ENCODE data around the gene ARHGAP10.

ARHGAP10 gene

DNA sequence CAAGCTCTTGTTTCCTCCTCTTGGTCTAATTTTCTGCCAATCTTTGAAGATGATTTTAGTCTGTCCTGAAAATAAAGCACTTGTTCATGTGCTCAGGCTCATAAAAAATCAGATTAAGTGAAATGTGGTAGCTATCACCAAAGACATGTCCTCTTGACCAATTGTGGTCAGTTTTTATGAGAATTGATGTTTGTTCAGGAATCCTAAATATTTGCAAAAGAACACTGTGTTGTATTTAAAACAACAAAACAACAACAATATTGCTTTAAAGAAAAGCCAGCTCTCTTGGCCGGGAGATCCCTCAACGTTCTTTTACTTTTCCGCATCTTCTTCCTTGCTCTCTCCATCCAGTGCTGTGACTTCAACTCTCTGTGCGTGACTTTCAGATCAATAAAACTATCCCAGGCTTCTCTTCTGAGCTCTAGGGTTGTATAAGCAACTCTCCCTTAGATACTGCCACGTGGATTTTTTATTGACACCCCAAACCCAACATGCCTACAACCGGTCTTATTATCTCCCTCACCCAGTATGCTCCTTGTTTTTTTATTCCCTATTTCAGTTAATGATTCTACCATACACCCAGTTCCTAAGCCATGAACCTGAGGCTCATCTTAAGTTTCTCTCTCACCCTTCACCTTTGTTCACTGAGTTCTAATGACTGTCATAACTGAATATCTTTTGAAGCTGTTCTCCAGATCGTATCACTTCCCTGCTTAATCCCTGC, 309.9 kb downstream of the ARHGAP10 start:
- no peaks in the 10 kb centered on the region for H3K27me3 Mint-ChIP-seq (ENCODE audit: low read depth, poor library complexity)
- TF ChIP-seq, protein P1, sequence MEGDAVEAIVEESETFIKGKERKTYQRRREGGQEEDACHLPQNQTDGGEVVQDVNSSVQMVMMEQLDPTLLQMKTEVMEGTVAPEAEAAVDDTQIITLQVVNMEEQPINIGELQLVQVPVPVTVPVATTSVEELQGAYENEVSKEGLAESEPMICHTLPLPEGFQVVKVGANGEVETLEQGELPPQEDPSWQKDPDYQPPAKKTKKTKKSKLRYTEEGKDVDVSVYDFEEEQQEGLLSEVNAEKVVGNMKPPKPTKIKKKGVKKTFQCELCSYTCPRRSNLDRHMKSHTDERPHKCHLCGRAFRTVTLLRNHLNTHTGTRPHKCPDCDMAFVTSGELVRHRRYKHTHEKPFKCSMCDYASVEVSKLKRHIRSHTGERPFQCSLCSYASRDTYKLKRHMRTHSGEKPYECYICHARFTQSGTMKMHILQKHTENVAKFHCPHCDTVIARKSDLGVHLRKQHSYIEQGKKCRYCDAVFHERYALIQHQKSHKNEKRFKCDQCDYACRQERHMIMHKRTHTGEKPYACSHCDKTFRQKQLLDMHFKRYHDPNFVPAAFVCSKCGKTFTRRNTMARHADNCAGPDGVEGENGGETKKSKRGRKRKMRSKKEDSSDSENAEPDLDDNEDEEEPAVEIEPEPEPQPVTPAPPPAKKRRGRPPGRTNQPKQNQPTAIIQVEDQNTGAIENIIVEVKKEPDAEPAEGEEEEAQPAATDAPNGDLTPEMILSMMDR (IDR thresholded peaks at IDR 0.05), result no peak
- peaks cover 17% of the 10 kb centered on the region for H3K4me1 Mint-ChIP-seq
- no peak overlapping the region for H3K27ac Mint-ChIP-seq
- peaks cover under 1% of the 10 kb centered on the region for H3K36me3 Mint-ChIP-seq (ENCODE audit: low read depth)
- no peak overlapping the region for H3K4me3 Mint-ChIP-seq
- H3K9me3 Mint-ChIP-seq, result no peaks in the 10 kb centered on the region
- no peak for DNase-seq

DNA sequence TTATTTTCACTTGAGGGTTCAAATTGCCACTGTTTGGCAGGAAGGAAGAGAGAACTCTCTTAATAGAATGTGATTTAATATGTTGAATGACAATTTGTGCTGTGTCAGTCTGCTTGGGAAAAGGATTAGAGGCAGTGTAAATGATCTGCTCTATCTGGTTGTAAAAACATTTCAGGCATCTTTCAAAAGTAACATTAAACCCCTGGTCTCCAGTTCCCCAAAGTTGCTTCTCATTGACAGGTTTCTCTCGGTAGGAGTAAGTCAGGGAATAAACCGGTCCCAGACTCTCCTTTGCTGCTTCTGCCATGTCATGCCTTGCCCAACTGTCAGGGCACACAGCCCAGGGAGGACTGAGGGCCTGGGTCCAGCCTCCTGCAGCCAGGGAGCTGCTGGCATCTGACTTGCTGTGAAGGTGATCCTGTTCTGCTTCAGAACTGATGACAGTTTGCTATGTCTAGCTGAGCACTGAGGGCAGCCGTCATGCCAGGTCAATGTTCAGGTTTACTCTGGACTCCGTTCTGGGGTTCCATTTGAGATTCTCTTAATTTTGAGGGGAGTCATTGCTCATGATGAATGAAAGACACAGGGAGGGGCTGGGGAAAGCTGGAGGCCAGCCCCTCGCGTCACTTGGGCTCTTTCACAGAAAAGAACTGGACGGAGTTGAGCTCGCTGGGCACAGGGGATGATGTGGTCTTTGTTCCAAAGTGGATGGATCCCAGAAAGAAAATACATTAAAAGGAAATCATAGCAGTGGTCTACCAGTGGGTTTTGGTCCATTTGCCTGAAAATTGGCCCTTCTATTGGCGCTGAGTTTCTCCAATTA, 312.4 kb downstream of the ARHGAP10 start:
- peaks cover 25% of the 10 kb centered on the region for H3K36me3 Mint-ChIP-seq (ENCODE audit: low read depth)
- no peak for DNase-seq
- no peaks in the 10 kb centered on the region for H3K27me3 Mint-ChIP-seq (ENCODE audit: low read depth, poor library complexity)
- peaks cover 25% of the 10 kb centered on the region for H3K4me1 Mint-ChIP-seq
- H3K4me3 Mint-ChIP-seq, result no peak overlapping the region
- H3K27ac Mint-ChIP-seq, result peak overlapping the region; percentile 98
- TF ChIP-seq, protein P1 (IDR thresholded peaks at IDR 0.05), result no peak
- no peaks in the 10 kb centered on the region for H3K9me3 Mint-ChIP-seq

DNA sequence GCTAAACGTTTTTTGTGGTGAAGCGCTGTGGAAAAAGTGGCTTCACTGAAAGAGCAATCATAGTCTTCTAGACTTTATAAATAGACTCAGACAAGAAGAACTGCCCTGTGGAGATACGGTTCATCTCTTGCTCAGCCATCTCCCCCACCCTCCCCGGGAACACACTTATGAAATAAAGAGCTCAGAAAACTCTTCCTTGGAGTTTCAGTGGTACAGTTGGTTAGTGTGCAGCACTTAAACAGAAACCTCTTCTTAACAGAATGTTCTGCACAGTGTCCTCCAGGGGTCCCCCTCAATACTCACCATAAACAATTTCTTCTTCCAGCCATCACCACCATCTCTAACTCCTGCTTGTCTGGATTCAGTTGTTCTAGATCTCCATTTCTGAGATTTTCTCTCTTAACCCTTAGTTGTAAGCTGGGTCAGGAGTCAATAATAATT, 313.0 kb downstream of the ARHGAP10 start:
- Mint-ChIP-seq H3K9me3 (no peaks in the 10 kb centered on the region), H3K27ac (peak overlapping the region; percentile 98), H3K4me3 (no peak overlapping the region), H3K36me3 (ENCODE audit: low read depth) (peaks cover 27% of the 10 kb centered on the region), H3K4me1 (peaks cover 25% of the 10 kb centered on the region), H3K27me3 (ENCODE audit: low read depth, poor library complexity) (no peaks in the 10 kb centered on the region)
- TF ChIP-seq, protein P1 (IDR thresholded peaks at IDR 0.05), result no peak
- DNase-seq, result no peak

DNA sequence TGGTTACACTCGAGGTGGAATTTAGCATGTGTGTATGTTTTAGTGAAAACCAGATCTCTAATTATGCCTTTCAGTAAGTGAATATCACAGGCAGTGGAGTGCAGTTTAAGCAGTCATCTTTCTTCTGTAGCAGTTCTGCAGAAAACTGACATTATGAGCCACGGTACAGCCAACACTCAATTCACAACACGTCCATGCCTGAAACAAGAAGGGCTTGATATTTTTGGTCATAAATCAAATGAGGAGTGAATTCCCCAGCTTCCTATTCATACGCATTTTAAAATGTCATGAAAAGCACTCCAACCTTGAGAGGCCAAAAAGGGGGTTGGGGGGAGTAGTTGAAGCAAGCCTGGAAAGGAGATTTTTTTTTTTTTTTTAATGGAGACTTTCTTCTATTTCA, 316.7 kb downstream of the ARHGAP10 start:
- DNase-seq, result no peak
- H3K27ac Mint-ChIP-seq, result no peak overlapping the region
- peaks cover 34% of the 10 kb centered on the region for H3K36me3 Mint-ChIP-seq (ENCODE audit: low read depth)
- peaks cover 2% of the 10 kb centered on the region for H3K27me3 Mint-ChIP-seq (ENCODE audit: low read depth, poor library complexity)
- peaks cover 6% of the 10 kb centered on the region for H3K9me3 Mint-ChIP-seq
- TF ChIP-seq, protein P1 (IDR thresholded peaks at IDR 0.05), result no peak
- peaks cover 54% of the 10 kb centered on the region for H3K4me1 Mint-ChIP-seq
- H3K4me3 Mint-ChIP-seq, result no peak overlapping the region

DNA sequence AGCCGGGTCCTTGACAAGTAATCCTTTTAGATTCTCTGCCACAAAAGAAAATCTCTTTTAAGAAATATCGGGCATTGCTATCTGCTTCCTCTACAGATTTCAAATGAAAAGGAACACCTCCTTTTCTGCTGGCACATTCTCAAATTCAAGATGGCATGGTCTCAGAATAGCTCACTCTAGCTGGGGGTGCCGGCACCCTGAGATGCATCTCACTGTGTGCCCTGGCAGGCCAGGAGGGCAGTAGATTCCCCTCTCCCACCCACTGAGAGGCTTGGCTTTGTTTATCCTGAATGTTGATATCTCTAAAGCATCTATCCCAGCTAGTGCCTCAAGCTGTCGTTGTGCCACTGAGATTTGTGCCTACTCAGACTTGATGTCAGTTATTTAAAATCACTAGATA, 319.5 kb downstream of the ARHGAP10 start:
- no peak overlapping the region for H3K4me3 Mint-ChIP-seq
- TF ChIP-seq, protein P1 (IDR thresholded peaks at IDR 0.05), result no peak
- peaks cover 2% of the 10 kb centered on the region for H3K27me3 Mint-ChIP-seq (ENCODE audit: low read depth, poor library complexity)
- H3K9me3 Mint-ChIP-seq, result peaks cover 6% of the 10 kb centered on the region
- H3K27ac Mint-ChIP-seq, result no peak overlapping the region
- peaks cover 59% of the 10 kb centered on the region for H3K4me1 Mint-ChIP-seq
- no peak for DNase-seq
- peaks cover 39% of the 10 kb centered on the region for H3K36me3 Mint-ChIP-seq (ENCODE audit: low read depth)

All from nephron progenitor cell (in vitro differentiated cells).